ENCODE results near the gene KLRF1.

GRCh38 chr12:9820281-9820930 lies 6.9 kb upstream of the KLRF1 start:
- TF ChIP-seq CTCF (IDR thresholded peaks at IDR 0.05; ENCODE audit: poor library complexity) (no peak), EZH2 (IDR thresholded peaks at IDR 0.05; ENCODE audit: borderline replicate concordance) (no peak), EZH2phosphoT487 (IDR thresholded peaks at IDR 0.05; ENCODE audit: low read depth, severe bottlenecking, unreplicated experiment) (no peak)
